Panc1 (cell line): ENCODE results near the gene OR52E6.

Source experiments
- POLR2AphosphoS5 ChIP-seq: IDR thresholded peaks from 2 replicates; pipeline ENCODE4 v1.6.1; 2012; ENCODE audit warnings: mild to moderate bottlenecking, low read depth, low read length, moderate library complexity
- TCF7L2 ChIP-seq: IDR thresholded peaks from 2 replicates; pipeline ENCODE4 v1.6.1; 2011; ENCODE audit warnings: mild to moderate bottlenecking, low read depth, low read length, inconsistent platforms

- TF ChIP-seq POLR2AphosphoS5 (no peak), TCF7L2 (no peak)
These were observed 32.6 kb downstream of the OR52E6 start for GRCh38 chr11:5809122-5809519.
